OCI-LY1 (cell line): Measurements from ENCODE around the gene UNC5CL.

ENCODE experiments used
- CTCF ChIP-seq: fragments of 200-600 bp; sonication (generic), shearing (Covaris generic); IDR thresholded peaks from 2 replicates; pipeline ENCODE4 v1.5.1; 2017; ENCODE audit warnings: mild to moderate bottlenecking, antibody characterized with exemption, low read length, moderate library complexity, mixed read lengths
- EZH2 ChIP-seq: fragments of 200-600 bp; sonication (generic), shearing (Covaris generic); IDR thresholded peaks from 2 replicates; pipeline ENCODE4 v1.8.0; 2017; ENCODE audit warnings: borderline replicate concordance, mixed run types, mild to moderate bottlenecking, antibody characterized with exemption, low read length, moderate library complexity, mixed read lengths

- TF ChIP-seq CTCF (no peak), EZH2 (no peak)
These were observed 12.9 kb upstream of the UNC5CL start for GRCh38 chr6:41051873-41052272.
